Measurements from ENCODE around the gene PDZRN3. TPM values are rescaled to one million over a fixed set of nuclear protein-coding genes. Genes with fewer than 3 reads are reported as not detected.

PDZRN3 gene
- total RNA-seq, 1 experiment from 2014 or later = 5.9 TPM

DNA sequence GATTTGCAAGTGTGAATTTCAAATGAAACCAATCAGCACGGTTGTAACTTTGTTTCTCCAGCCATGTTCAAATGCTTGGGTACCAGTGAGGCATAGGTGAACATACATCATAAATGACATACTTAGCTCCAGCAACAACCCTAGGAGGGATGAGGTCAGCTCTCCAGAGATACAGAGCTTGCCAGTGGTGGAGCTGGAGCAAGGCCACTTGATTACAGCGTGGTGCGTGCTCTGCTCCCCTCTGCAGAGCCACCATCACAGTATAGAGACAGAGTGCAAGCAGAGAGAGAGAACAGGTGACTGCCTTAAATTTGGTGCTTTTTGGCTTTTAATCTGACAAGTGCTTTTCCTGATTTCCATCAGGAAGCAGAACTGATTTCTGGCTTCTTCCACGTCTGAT is 275.1 kb downstream of the PDZRN3 start:
- Mint-ChIP-seq H3K4me1 (peaks cover 4 to 6% of the 10 kb centered on the region in 2 experiments), H3K9me3 (no peaks in the 10 kb centered on the region), H3K4me3 (no peak overlapping the region), H3K27me3 (ENCODE audit: low read depth) (no peaks in the 10 kb centered on the region), H3K36me3 (ENCODE audit: insufficient read depth in 1 of 3, low read depth in 3 of 3) (no peaks in the 10 kb centered on the region), H3K27ac (no peak overlapping the region)
- H4K91ac ChIP-seq (ENCODE audit: insufficient read length, low read depth, low read length) = no peak overlapping the region
- H3K23me2 ChIP-seq (ENCODE audit: insufficient read length, low read depth, low read length, poor library complexity, severe bottlenecking) = no peaks in the 10 kb centered on the region
- H3K9ac ChIP-seq (ENCODE audit: extremely low read depth, insufficient read length, low read length) = no peak overlapping the region
- no peak overlapping the region for H3K14ac ChIP-seq (ENCODE audit: insufficient read depth, low read length)
- DNase-seq = no peak
- H3K4me2 ChIP-seq (ENCODE audit: insufficient read depth, insufficient read length, low read length) = no peak overlapping the region
- WGBS (ENCODE audit: extremely low coverage, insufficient read length, low lambda C conversion rate) = no CpG with 5 or more reads among the region's 4 CpGs
- no peaks in the 10 kb centered on the region for H3K27me3 ChIP-seq (ENCODE audit: insufficient read depth, low read length)
- no peak overlapping the region for H3K56ac ChIP-seq (ENCODE audit: insufficient read length, low read depth, low read length)
- H4K20me1 ChIP-seq (ENCODE audit: control insufficient read depth, insufficient read depth, insufficient read length) = no peaks in the 10 kb centered on the region
- H2AFZ ChIP-seq (ENCODE audit: low read length) = no peak overlapping the region
- no peak overlapping the region for H3K27ac ChIP-seq (ENCODE audit: insufficient read length, low read depth, low read length)
- H2BK5ac ChIP-seq (ENCODE audit: insufficient read length, low read length) = no peak overlapping the region
- no peak overlapping the region for H4K5ac ChIP-seq (ENCODE audit: insufficient read length, low read depth, low read length)
- no peaks in the 10 kb centered on the region for H3K79me2 ChIP-seq (ENCODE audit: insufficient read depth, low read length)
- H2BK15ac ChIP-seq (ENCODE audit: low read depth, low read length) = no peak overlapping the region
- no peak overlapping the region for H2BK120ac ChIP-seq (ENCODE audit: low read depth, low read length, poor library complexity, severe bottlenecking)
- H4K8ac ChIP-seq (replicated peaks; ENCODE audit: insufficient read length, low read depth, low read length) = no peak overlapping the region
- no peak overlapping the region for H3K23ac ChIP-seq (ENCODE audit: insufficient read length, low read depth, low read length)
- no peaks in the 10 kb centered on the region for H3K79me1 ChIP-seq (ENCODE audit: insufficient read depth, low read depth, low read length, poor library complexity, severe bottlenecking)
- no peak overlapping the region for H2BK12ac ChIP-seq (ENCODE audit: insufficient read length, low read depth, low read length)
- H2BK20ac ChIP-seq (ENCODE audit: low read depth, low read length, poor library complexity, severe bottlenecking) = no peak overlapping the region
- no peak overlapping the region for H2AK5ac ChIP-seq (ENCODE audit: insufficient read length, low read length)
- no peak for TF ChIP-seq CTCF (conservative IDR thresholded peaks at IDR 0.05)
- H3K4ac ChIP-seq (ENCODE audit: low read depth, low read length) = no peak overlapping the region
- H3T11ph ChIP-seq (ENCODE audit: low read length) = no peak overlapping the region
- no peaks in the 10 kb centered on the region; the same call in 1 of the 2 replicates for H3K4me1 ChIP-seq (ENCODE audit: insufficient read depth, low read length)
- no peak overlapping the region for H3K18ac ChIP-seq (ENCODE audit: insufficient read length, low read depth, low read length)
- H3K9me3 ChIP-seq (ENCODE audit: control insufficient read depth, low read depth, low read length) = no peaks in the 10 kb centered on the region

All from H9 (cell line).